T-helper 2 cell treated with Interferon-gamma antibody and Interleukin-4, amounts not matched to agents 100 ng/mL and 5 ng/mL, for 36 hours (primary cell): Measurements from ENCODE around the gene PTTG1. TPM values are rescaled to one million over a fixed set of nuclear protein-coding genes. Genes with fewer than 3 reads are reported as not detected.

Source experiments
- intact Hi-C: fragments of 100-400 bp; cut with micrococcal nuclease; formaldehyde crosslinking; loops from one replicate; pipeline ENCODE4 v1.15.1; 2023
- total RNA-seq: library from RNA; stranded (reverse); gene quantifications from 2 replicates; pipeline ENCODE4 v1.2.3, GENCODE V29; 2022

PTTG1 gene
- total RNA-seq, 1 donor from 2014 or later, result 142 TPM

DNA sequence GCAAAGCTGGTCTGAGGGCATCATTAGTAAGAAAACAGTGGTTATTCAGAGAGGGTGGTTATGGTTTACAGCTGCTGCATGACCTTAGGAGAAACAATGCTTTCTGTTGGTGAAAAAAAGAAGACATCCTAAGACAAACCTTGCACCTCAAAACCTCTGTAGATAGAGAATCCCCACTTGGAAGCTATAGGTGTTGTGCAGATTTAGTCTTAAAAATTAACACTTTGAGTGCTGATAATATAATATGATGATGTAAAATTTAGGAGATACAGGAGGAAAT lies 1.4 kb upstream of the PTTG1 start:
- intact Hi-C loops, result loop anchor here (5.0 kb wide), 3 partner anchors 1083 to 1213 kb away; partner anchors contain the start of genes RNF145 and UBLCP1

DNA sequence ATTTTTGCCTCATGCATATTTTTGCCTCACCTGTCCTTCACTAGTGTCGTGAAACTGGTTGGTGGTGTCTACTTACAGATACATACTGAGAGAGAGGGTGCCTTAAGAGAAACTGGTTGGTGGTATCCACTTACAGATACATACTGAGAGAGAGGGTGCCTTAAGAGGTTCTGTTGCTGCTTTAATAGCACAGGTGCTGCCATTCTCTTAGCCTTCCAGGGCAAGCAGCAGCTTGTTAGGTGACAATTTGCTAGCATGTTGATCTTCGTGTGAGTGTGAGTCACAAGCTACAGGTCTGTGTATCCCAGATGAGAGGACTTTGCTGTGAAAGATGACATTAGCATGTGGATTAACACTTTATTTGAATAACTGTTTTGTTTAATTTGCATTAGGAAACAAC lies 1.4 kb downstream of the PTTG1 start:
- intact Hi-C loops, result loop anchor here (5.0 kb wide), 3 partner anchors 1086 to 1216 kb away; partner anchors contain the start of genes RNF145 and UBLCP1

DNA sequence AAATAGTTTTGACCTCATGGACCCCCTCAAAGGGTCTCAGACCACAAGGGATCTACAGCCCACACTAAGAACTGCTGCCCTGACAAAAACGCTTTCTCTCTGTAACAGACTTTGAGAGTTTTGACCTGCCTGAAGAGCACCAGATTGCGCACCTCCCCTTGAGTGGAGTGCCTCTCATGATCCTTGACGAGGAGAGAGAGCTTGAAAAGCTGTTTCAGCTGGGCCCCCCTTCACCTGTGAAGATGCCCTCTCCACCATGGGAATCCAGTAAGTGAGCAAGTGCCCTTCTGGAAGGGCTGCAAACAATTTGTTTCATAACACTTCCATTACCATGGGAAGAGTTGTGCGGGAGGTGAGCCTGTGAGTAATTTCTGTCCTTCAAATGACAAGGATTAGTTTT lies 6.0 kb downstream of the PTTG1 start:
- intact Hi-C loops, result no loop called here

DNA sequence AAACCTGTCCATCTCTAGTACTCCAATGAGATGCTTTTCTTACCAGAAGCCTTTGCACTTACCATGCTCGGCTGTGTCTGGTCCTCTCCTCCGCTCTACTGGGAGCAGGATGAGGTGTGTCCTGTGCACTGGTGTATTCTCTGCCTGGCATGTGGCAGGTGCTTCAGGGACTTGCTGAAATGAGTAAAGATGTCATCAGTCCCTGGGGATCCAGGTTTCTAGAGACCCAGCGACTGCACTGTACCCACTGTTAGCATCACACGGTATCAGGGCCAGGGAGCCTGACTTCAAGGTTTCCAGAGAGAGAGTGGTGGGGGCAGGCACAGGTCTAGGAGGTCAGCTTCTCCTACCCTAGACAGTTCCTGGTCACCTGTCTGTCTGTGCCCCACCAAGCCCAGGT lies 10.5 kb downstream of the PTTG1 start:
- intact Hi-C loops, result loop anchor here (10.0 kb wide), 2 partner anchors 413 to 1113 kb away; partner anchors contain the start of gene GABRB2

DNA sequence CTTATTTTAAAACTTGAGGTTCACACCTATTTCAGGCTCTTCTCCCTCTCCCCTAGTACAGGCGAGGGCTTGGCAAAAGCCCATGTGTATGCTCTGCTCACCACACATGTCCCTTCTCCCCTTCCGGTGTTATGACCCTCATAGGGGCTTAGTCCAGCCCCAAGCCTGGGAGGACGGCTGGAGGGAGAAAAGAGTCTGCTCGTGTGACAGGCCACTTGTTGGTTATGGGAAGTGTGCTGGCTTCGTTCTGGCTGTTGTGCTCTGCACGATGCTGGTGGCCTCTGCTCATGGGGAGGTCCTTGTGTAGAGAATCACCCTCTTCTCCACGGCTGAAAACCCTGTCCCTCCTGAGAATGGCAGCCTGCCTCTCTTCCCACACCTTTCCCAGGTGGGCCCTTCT lies 11.1 kb downstream of the PTTG1 start:
- intact Hi-C loops, result loop anchor here (10.0 kb wide), 2 partner anchors 412 to 1112 kb away; partner anchors contain the start of gene GABRB2

DNA sequence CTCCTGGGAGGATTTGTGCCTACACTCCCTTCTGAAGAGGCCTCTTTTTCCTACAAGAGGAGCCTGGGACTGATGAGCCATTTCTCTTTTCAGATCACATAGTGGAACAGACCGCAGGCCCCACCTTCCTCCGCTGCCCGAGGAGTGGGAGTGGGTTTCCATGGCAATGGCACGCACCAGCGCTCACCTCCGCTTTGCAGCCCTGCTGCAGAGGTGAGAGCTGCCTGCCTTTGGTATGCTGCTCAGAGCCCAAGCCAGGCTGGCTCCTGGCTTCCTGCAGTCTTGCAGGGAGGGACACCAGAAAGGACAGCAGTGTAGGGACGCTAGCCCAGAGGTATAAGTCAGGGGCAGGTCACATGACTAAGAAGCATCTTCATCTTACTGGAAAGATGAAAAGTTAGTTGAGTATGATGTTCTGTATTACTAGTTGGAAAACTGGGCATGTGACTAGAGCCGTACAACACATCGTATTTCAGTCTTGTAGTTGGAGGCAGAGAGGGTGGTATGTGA lies 12.4 kb downstream of the PTTG1 start:
- intact Hi-C loops, result loop anchor here (10.0 kb wide), 2 partner anchors 411 to 1111 kb away; partner anchors contain the start of gene GABRB2

DNA sequence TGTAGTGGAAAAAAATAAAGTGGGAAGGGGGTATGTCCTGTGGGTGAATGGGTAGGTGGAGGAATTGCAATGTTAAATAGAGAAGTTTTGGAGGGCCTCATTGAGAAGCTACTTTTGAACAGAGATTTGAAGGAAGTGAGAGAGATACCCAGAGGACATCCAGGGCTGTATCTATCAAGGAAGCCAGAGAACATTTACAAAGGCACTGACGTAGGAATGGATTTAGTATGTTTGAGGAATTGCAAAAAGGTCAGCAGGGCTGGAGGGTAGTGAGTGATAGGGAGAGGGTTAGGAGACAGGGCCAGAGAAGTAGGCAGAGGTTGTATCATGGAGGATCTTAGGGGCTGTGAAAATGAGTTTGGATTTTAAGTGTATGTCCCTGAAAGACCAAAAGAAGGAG lies 13.9 kb downstream of the PTTG1 start:
- intact Hi-C loops, result loop anchor here (5.0 to 10.0 kb wide), 3 partner anchors 222 to 1109 kb away; partner anchors contain the start of gene GABRB2

DNA sequence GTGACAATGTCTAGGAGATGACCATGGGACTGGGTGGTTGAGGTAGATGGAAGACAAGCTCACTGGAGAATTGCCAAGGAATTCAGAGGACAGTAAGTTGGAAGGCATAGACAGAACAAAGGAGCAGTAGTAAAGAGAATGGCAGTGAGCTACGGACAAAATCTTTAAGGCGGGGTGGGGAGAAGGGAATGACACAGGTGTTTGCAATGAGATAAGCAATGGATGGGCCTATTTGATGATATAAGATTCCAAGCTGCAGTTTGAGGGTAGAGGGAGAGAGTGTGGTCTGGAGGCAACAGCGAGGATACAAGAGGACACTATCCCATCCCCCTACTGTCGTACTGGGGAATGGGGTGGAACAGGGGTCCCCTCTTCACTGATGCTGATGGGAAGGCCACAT lies 14.4 kb downstream of the PTTG1 start:
- intact Hi-C loops, result loop anchor here (5.0 to 10.0 kb wide), 3 partner anchors 221 to 1109 kb away; partner anchors contain the start of gene GABRB2

DNA sequence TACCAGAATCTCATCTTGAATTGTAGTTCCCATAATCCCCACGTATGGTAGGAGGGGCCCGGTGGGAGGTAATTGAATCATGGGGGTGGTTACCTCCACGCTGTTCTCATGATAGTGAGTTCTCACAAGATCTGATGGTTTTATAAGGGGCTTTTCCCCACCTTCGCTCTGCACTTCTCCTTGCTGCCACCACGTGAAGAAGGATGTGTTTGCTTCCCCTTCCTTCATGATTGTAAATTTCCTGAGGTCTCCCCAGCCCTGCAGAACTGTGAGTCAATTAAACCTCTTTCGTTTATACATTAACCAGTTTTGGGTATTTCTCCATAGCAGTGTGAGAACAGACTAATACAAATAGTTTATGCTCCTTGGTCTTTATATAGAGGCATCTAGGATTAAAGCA lies 15.0 kb downstream of the PTTG1 start:
- intact Hi-C loops, result loop anchor here (5.0 to 10.0 kb wide), 3 partner anchors 221 to 1108 kb away; partner anchors contain the start of gene GABRB2

DNA sequence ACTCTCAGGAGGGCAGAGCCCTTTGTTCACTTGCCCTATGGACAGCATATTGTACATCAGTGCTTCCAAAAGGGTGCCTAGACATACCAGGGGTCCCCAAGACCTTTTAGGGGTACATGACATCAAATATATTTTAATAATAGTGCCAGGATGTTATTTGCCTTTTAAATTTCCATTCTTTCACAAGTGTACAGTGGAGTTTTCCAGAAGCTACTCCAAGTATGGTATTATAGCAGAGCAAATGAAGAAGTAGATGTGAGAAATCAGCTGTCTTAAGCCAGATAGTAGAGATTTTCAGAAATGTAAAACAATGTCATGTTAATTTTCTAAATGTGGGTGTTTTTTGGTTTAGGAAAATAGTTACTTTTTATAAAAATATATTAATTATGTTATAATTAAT lies 15.6 kb downstream of the PTTG1 start:
- intact Hi-C loops, result loop anchor here (5.0 to 10.0 kb wide), 3 partner anchors 220 to 1108 kb away; partner anchors contain the start of gene GABRB2

DNA sequence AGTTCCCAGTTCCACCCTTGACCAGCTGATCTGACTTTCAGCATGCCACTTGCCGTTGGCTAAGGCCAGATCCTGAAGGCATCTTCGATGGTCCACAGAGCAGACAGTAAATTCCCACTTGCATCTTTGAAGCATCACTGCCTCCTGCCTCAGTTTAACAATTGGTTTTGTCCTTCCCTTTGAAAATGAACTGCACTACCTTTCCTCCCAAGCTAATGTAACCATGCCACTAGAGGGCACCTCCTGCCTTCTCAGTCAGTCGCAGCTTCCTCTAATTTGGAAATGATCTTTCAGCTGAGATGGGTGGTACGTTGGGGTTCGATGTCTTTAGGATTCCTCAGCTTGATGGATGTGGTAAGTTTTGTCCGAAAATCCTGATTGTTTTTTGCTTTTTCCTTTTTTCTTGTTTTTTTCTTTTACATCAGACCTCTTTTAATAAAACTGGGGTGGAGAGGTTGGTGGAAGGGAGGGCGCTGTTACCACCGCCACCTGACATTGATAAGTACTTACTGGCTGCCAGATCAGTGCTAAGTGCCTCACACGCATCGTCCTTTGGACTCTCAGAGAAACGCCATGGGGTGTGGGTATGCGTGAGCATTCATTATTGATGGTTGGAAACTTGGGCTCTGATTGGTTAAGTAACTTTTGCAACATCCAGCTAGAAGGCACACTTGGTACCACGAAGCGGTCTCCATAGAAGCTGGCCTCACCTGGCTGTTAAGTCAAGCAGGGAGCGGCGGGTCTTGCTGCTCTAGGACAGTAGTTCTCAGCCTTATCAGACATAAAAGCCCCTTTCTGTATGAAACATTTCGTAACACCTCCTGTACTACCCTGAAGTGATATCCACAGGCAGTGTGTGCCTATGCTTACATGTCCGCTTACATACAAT lies 16.9 kb downstream of the PTTG1 start:
- intact Hi-C loops, result loop anchor here (1.0 to 10.0 kb wide), 9 partner anchors 16 to 1106 kb away; partner anchors contain the start of genes GABRB2 and SLU7

DNA sequence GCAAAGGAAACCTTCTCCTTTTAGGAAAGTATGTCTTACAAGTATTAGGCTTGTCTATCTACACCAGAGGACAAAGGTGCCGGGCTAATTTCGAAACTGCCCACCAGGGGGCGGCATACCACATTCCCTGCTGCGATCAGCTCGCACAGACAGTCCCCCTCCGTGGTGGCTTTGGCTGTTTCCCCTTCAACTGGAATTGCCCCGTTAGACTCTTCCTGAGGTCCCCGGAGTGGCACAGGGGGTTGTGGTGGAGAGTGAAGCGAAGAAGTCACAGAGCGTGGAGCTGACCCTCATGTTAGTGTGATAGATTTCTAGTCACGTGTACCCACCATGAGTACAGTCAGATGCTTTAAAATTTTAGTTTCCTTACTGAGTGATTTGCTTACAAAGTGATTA lies 17.5 kb downstream of the PTTG1 start:
- intact Hi-C loops, result loop anchor here (1.0 to 10.0 kb wide), 8 partner anchors 20 to 1106 kb away; partner anchors contain the start of genes GABRB2 and SLU7

DNA sequence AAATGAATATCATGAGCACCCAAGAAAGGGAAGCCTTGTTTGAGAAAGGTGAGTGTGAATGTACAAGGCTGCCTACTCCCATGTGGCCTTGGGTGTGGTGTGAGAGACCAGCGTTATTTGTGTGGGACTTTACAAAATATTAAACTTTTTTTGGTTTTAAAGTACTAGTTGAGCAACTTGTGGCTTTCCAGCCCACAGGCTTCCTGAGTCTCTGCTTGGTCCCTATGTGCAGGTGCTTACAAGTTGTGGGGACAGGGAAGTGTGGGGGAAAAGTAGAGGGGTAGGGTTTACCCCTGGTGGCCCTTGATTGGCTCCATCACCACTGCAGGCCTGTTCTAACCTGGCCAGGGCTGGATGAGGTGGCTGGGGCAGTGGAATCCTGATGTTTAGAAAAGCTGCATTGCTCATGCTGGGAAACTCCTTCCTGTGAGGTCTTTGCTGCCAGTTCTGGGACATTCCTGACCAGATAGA lies 19.7 kb downstream of the PTTG1 start:
- intact Hi-C loops, result no loop called here

DNA sequence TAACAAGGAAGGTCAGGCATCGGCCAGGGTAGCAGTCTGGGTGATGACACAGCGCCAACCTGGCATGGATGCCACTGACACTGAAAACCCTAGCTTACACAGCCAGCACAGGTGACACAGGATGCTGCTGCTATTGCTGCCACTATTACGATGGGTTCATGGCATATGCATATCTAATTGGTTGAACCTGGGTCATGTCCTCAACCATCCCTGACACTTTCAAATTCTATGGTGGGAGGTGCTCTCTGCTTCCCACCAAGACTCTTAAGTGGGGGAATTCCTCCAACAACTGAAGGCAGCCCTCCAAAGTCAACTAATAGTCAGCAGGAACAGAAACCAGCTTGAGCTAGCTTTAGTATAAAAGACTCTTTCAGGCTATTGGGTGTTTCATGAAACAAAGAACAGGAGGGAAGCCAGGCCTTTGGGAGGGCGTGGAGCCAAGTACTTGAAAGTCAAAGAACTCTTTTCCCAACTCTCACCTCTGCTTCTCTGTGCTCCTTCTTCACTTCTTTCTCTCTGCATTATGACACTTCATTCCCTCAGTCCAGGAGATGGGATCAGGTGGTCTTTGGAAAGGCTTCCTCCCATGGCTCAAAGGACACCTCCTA lies 21.3 kb downstream of the PTTG1 start:
- intact Hi-C loops, result no loop called here

DNA sequence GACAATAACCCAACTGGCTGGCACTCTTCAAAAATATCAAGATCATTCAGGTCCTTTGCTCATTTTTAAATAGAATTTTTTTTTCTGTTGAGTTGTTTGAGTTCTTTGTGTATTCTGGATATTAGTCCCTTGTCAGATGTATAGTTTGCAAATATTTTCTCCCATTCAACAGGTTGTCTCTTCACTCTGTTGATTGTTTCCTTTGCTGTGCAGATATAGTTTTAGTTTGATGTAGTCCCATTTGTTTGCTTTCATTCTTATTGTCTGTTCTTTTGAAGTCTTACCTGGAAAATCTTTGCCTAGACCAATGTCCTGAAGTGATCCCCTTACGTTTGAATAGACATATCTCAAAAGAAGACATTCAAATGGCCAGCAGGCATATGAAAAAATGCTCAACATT lies 22.8 kb downstream of the PTTG1 start:
- intact Hi-C loops, result no loop called here

DNA sequence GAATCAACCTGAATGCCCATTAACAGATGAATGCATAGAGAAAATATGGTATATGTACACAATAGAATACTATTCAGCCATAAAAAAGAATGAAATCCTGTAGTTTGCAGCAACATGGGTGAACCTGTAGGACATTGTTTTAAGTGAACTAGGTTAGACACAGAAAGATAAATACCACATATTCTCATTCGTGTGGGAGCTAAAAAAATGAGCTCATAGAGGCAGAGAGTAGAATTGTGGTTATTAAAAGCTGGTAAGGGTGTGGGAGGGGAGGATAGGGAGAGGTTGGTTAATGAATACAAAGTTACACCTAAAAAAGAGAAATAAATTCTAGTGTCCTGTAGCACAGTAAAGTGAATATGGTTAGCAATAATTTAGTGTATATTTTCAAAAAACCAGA lies 23.5 kb downstream of the PTTG1 start:
- intact Hi-C loops, result no loop called here

DNA sequence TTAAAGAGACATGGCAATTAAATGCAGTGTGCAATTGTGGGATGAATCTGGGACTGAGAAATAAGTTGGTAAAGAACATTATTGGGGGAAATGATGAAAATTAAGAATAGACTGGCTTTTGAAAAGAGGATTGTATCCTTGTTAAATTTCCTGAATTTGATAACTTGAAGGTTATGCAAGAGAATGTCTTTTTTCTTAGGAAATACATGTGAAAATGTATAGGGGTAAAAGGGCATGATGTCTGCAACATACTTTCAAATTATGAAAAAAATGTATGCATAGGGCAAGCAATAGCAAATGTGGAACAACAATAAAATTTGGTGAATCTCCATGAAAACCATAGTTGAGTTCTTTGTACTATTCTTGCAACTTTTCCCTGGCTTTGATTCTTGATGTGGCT lies 24.1 kb downstream of the PTTG1 start:
- intact Hi-C loops, result no loop called here

DNA sequence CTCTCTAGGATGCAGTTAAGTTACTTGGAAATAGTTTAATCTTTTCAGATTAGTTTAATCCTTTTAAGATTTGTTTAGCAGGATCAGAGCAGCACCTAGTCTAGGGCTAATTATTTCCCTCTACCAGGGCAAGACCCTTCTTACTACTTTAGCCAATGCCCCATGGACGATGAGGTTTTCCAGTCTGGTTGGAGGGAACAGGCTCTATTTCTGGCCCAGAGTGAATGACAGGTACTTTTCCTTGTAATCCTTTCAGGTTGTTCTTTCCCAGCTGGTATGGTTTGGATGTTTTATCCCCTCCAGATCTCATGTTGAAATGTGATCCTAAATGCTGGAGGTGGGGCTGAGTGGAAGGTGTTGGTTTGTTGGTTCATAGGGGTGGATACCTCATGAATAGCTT lies 27.2 kb downstream of the PTTG1 start:
- intact Hi-C loops, result no loop called here

DNA sequence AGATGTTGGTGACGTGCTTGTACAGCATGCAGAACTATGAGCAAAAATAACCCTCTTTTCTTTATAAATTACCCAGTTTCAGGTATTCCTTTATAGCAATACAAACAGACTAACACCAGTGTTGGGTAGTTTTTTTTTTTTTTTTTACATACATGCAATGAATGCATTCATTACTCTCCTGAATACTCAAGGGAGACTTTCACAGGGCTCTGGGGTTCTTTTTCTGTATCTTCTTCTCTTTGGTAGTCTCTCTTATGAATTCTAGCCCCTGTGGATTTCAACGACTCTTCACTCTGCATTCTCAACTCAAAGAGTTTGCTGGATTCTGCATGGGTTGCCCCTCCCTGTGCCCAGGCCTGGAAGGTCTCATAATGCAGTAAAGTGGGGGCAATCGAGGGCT lies 27.8 kb downstream of the PTTG1 start:
- intact Hi-C loops, result no loop called here

DNA sequence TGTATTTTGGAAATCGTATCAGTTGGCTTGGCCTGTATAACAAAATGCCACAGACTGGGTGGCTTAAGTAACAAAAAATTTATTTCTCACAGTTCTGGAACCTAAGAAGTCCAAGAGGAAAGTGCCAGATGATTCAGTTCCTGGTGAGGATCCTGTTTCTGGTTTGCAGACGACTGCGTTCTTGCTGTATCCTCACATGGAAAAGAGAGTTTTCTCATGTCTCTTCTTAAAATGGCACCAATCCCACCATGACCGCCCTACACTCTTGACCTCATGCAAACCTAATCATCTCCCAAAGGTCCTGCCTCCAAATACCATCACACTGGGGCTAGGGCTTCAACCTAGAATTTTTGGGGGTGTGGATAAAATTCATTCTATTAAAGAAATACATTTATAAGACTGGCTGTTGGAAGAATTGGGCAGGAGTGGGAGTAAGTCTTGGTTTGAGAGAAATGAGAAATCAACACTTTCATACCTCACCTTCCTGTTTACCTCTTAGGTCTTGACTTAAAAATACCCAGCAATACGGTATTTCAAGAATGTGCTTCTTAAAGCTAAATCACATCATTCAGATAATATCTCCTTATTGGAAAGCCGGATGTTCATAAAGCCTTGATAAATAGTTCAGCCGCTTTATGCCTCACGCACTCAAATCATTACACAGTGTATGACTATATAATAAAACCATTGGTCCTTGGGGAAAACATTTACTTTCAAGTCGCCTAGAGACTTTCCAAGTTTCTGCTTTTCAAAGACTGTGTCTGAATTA lies 28.7 kb downstream of the PTTG1 start:
- intact Hi-C loops, result no loop called here

DNA sequence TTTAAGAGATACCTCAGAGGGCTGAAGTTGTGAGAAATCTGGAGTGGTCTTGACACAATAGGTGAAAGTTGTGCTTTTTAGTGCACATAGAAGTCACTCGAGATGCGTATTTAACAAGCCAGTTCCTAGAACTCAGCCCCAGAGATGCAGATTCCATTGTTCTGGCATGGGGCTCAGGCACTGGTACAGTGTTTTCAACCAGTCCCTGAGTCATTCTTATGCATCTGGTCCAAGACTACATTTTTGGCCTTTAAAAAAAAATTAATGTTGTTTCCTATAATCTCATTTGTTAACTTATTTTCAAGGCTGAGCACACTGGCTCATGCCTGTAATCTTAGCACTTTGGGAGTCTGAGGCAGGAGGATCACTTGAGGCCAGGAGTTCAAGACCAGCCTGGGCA lies 29.6 kb downstream of the PTTG1 start:
- intact Hi-C loops, result no loop called here
